SK-N-DZ (cell line): ENCODE measurements around the gene ADAM12.

Experiments
- DNase-seq: peaks from one replicate; pipeline ENCODE4 v3.0.0-alpha.2; 2015; ENCODE audit warnings: low spot score

The ADAM12 gene

DNA sequence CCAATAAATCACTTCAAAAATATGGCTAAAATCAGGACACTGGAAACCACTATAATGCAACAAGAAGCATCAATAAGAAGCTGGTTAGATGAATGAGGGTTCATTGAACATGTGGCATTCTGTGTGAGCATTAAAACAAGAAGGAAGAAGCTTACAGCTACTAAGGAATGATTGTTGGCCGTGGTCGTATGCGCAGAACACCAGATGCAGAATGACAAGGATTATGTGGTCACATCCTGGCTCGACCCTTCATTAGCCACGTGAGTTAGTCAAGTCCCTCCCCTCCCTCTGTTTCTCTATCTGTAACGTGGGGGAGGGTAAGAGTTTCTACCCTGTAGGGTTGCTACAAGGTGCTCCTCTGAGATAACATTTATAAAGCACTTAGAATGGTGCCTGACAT is 174.3 kb downstream of the ADAM12 start:
- no peak for DNase-seq

DNA sequence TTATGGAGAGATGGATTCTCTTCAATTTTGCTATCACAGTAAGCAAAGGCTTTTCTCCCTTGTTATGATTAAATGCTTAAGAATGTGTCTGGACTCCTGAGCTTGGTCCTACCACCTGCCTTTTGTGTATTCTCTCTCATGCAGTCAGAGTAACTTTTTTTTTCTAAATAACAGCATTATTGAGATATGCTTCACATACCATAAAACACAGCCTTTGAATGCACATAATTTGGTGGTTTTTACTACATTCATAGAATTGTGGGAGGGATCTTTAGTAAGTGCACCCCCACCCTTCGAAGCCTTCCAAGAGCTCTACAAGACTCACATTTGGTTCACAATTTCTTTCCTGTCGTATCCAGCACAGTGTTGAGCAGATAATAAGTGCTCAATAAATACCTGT is 175.5 kb downstream of the ADAM12 start:
- no peak for DNase-seq

DNA sequence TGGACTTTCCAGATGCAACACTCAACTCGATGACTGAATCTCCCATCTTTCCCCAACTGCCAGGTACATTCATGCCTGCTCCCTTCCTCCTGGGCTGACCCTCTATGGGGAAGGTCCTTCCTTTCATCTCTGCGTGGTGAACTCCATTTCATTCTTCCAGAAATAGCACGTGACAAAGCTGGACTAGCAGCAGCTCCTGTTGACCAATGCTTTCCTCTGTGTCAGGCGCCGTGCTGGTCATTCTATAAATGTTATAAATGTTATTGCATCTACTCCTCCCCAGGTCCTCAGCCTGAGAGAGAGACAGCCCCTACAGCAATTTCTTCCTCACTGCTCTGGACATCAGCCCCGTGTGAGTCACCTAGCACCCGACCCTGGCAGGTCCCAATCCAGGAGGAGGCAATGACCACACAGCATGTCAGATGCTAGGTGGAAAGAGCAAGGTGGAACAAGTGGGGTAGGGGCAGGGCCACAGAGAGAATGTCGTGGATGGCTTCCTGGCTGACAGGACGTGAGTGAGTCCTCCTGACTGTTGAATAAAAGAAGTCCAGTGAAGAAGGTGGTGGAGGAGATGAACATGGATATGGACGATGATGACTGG is 178.1 kb downstream of the ADAM12 start:
- no peak for DNase-seq

DNA sequence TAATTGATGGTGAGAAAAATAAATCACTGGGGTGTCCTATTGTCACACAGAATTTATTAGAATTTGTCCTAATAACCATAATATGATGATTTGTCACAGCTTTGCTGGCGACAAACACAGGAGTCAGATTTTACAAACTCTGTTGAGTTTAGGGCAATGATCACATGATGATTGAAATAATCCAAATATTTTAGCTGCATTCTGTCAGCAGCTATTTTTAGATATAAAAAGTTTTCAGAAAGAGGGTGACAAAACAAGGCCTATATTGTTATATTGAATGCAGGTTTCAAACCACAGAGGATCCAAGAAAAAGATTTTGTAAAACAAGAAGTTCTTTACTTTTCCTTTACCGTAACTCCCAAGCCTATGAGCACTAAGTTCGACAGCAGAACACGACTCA is 178.8 kb downstream of the ADAM12 start:
- DNase-seq, result no peak

DNA sequence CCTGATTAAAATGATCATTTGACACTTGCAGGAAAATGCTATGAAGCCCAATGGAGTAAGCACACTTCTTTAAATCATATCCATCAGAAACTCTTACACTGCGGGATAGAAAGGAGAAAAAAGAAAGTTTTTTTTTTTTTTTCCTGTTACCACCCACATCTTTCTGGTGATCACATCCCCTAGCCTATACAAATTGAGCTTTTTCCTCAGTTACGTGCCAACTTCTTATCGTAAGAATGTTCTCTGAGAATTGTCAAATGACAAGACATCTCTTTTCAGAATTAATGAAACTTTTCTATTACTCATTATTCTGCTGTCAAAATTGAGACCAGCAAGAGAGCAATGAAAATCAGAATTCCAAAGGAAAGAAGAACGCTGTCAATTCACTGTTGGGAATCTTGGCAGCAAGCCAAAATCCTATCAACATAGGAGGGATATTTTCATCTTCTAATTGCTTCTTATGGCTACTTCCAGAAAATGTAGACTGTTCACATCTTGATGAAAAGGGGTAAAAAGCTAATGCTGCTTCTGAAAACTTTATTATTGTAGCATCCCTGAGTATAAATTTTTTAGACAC is 179.5 kb downstream of the ADAM12 start:
- DNase-seq, result no peak

DNA sequence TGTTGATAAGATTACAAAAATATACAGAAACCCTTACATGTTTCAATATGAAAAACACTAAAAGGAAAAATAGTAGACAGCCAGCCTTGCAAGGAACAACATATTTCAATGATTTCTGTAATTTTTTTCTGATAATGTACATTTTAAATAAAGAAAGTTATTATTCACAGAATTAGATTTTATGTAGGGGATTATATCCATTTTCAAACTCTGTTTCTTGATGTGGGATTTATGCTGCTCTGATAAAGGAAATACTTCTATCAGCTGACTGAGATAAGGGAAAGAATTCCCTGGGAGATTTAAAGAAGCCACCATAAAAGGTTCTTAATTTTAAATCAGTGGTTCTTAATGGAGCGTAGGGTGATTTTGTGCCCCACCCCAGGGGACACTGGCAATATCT is 180.4 kb downstream of the ADAM12 start:
- no peak for DNase-seq

DNA sequence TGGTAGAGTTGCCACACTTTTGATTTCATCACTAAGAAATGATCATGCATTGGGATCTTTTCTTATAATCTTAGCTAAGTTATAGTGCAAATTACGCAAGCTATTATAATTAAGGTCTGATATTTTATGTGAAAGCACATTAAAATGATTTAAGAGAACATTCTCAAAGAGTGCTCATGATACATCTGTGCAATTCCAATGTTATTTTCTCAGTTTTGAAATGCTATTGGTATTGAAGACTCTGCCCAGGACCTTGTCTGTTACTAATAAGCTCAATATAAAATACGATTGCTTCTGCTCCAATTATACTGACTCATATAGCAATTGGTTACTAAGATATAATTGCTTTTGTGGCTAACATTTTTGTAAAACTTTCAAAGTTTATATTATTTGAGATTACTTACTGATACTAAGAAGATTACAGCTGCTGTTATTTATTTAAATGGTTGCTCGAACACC is 180.9 kb downstream of the ADAM12 start:
- no peak for DNase-seq

DNA sequence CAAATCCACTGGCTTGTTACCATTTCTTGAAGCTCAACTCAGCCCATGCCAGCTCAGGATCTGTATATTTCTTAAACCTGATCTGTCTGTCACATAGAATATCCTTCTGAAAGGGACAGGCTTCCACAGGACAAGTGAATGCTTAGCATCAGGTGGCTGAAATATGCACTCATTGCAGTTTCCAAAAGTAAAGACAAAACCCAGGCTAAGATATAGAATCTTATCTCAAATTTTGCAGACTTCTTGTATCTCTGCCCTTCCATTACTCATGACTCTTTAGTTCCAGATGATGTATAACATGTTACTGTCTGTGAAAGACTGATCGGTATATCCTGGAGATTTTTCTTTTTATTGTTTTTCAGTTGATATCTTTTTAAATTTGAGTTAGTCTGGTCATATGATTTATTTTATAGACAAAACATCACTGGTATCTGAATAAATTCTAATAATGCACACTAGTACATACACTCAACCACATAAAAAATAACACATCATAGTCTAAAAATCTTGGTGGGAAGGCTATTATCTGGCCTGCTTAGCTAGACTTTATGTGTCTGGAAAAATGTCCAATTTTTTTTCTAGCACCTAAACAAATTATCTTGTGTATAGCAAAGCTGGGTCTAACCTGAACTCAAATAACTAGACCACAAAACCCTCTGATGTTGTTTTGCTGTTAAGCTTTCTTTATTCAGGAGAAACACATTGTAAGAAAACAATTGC is 182.6 kb downstream of the ADAM12 start:
- DNase-seq, result no peak

DNA sequence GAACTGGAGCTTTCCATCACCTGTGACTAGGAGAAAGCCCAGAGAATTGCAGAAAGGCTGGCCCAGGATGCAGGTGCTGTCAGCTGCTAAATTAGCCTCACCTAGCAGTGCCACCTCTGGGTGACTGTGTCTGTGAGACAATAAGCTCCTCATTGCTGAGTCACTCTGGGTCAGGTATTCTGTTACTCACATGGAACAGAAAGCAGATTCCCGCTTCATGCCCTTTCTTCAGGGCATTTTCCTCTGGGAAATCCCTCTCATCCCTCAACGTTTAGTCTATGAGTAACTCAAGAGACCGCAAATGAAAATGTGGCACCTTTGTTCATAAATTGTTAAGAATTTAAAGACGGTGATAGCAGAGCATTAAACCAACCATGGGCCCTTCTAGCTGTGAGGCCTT is 184.0 kb downstream of the ADAM12 start:
- DNase-seq, result no peak

DNA sequence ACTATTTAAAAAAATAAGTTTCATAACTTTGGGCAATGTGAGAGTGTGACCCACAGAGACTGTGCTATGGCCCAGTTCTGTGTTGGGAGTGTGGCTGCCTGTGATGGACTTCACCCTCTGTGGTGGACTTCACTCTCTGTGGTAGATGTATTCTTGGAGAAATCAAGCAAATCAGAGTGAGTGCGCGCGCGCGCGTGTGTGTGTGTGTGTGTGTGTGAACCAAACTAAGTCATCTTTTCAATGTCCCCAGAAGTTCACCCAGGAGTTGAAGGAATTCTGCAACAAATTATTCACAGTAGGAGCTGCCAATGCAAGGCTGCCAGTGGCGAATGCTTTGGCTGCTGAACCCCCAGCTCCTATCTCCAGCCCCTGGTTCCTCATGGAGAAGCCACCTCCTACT is 184.5 kb downstream of the ADAM12 start:
- DNase-seq, result no peak

DNA sequence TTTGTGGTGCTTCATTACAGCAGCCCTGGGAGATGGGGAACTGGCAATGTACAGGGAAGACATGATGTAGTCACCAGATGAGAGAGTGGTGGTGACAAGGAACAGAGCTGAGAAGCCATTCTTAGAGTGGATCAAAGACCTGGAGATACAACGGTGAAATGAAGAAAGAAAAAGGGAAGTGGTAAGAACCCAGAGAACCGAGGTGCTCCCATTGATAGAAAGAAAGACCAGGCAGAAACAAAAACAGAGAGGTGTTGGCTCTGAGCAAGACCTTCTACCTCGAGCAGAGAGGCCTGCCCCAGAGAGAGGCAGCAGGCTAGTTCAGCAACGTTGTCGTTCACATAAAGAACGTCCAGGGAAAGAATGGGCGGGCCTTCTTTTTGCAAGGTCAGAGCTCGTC is 186.7 kb downstream of the ADAM12 start:
- DNase-seq, result no peak

DNA sequence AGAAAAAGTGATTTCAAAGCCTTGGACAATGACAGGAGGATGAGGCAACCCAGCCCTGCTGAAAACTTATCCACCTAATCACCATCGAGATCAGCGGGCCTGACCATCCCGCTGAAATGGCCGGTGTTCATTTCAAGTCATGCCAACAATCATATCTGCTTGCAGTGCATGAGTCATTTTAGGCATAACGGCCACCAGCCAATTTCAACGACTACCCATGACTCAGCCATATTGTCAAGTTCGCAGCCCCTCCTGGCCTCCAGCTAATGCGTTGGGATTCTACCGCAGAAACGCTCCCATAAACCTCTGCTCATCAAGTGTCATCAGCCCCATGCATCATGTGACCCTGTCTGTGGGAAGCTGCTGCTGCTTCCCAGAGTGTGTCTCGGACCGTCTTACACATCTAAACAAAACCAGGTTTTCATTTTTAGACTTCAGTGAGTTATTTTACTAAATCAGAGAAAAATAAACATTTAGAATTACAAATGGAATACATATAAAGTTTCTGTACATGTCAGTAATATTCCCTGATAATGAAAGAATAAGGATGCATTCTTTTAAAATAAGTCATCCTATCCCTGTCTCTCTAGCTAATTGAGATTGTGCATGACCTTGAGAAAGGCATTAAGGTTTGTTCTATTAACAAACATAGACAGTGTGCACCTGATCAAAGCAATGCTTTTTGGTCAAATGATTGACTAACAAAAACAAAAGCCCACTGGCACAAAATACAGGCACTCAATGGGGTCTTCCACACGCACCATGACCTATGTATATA is 188.9 kb downstream of the ADAM12 start:
- no peak for DNase-seq

DNA sequence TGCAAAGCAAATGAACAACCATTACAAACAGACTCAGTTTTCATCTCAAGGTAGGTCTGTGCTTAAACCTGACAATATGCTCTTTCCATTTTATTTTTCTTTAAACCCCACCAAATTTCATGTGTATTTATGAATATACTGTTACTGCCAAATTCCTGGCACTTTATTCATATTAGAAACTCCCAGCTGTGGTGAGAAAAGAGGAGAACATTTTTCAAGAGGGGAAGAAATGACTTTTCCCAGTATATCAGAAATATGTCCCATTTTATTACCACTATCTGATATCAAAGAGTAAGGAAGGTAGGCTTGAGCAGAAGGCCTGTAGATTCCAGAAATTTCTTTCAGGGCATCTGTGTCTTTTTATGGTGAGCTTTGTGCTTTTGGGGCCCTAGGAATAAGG is 189.6 kb downstream of the ADAM12 start:
- DNase-seq, result no peak

DNA sequence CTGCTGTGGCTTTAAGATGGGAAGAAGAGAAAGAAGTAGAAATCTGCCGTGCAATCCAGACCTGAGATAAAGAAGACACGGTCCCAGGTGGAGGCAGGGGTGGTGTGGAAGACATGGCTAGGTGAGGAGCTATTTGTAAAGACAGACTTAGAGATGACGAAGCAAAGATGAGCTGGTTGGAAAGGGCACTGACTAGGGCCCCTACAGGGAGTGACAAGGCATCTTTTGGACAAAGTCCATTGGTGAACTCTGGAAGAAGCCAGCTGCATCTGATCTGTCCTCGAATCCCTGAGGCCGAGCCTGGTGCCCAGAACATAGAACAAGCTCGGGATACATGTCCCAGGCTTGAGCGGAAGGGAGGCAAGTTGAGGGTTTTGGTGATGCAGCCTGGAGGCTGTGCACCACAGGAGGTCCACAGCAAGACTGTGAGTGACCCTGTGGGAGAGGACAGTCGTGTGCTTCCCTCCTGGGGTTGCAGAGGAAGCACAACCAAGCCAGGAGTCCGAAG is 191.2 kb downstream of the ADAM12 start:
- DNase-seq, result no peak

DNA sequence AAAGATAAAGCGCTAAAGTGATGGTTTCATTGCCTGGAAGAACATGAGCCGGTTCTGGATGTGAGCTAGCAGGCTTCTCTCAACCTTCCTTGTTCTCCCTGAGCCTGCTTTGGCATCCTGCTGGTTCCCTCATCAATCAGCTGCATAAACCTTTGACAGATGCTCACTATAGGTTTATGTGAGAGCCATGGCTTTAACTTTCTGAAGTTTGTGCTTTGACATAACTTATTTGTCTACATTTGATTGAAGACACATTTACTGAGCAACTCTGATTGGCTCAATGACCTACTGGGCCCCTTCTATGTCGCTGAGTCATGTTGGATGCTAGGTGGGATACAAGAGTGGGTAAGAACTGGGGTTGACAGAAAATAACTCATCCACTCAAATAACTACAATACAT is 192.0 kb downstream of the ADAM12 start:
- no peak for DNase-seq

DNA sequence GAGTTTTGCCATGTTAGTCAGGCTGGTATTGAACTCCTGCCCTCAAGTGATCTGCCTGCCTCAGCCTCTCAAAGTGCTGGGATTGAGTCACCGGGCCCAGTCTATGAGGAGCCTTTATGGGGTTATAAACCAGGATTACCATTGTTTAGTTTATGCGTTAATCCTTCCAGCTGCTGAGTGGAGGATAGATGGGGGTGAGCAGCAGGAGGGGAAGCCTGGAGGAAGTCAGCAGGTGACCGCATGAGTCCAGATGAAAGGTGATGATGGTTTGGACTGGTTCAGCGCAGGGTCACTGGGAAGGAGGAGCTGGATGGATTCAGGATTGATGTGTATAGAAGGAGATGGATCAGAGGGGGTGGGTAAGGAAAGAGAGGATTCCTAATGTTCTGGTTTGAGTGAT is 197.1 kb downstream of the ADAM12 start:
- no peak for DNase-seq

DNA sequence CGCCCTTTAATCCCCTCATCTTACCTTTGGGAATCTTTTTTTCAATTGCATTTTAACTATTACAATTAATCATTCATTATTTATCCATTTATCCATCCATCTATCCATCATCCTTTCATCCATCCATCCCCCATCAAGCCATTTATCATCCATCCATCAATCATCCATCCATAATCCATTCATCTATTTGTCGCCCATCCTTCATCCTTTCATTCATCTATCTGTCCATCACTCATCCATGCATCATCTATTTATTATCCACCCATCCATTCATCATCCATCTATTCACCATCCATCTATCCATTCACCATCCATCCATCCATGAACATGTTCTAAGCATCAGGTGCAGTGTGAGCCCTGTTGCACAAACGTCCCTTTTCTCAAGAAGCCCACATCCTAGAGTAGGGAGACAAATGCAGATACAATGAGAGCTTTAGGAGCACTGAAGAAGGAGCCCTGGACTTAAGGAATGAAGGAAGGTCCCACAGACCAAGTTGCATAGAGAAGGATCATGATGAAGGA is 199.5 kb downstream of the ADAM12 start:
- DNase-seq, result no peak

DNA sequence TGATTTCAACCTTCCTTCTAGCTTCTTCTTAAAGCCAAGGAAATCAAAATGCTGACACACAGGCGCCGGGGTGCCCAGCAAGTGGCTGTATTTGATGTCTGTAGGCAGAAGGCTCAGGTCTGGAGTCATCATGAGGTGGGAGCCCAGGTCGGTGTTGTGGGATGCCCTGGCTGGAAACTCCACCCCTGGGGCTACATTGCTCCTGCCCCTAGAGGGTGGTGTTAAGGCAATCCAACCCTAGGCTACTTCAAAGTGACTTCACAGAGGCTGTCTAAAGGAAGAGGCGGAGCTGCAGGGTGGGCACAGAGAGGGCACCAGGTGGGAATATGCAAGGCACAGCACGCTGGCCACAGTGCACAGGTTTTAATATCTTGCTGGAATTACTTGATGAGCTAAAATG is 200.9 kb downstream of the ADAM12 start:
- DNase-seq, result no peak

DNA sequence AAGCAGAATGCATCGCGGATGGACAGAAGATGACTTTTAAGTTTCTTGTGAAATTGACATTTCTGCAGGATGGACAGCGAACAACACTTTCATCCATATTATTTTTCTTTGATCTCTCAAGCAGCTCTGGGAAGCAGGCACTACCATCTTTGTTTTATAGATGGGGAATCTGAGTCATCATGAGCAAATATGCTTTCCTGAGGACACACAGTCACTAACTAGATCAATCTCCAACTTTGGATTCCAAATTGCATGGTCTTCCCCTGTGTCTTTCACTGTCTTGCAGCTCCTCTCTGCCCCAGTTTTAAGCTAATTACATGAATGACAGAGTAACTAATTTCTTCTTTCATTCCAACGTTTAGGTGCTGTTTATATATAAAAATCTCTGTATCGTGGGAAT is 201.5 kb downstream of the ADAM12 start:
- DNase-seq, result no peak

DNA sequence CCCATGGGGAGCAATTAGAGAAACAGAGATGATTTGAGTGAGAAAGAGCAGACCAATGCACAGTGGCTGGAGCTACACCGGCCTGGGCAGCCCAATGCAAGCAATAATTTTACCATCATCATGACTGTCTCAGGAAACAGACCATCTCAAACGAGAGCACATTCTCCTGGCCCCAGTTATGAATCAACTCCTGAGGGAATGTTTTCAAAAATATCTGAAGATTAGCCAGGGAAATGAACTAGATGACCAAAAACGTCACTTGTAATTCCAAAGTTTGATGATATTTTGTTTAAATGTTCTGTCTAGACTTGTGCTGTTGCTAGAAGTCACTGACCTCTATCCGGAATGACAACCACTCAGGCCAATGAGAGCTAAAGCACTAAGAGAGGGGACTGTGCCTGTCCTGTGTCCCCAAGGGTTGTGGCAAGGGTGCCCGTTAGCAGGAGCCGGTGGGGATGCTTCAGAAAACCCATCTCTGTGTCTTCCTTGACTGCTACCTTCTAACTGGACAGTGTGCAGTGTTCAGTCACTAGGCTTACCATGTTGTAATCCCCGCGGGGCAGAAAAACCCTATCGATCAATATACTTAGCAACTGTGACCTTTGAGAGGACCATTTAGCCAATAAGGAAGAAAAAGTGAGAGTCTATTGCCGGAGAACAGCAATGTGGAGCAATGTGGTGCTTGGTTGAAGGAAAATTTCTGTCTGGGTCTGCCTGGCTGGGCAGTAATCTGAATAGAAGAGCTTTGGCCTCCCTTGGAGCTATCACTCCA is 202.4 kb downstream of the ADAM12 start:
- DNase-seq, result no peak

DNA sequence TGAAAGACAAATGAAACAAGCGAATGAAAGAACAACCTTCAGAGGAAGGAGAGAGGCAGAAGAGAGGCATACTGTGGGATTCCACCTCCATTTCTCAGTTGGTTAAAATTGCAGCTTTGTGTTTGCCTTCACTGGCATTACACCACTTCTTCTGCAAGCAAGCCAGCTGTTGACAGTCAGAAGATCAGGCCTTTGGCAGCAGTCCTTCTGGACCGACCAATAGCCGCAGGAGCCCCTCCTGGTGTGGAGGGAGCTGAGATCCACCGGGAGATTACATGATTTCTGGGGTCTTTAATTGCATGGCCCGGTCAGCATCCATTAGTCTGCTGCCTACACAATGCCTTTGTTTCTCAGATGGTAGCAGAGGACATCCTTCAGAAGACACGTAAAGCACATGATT is 206.7 kb downstream of the ADAM12 start:
- DNase-seq, result no peak
